GM10266 (cell line): ENCODE data around the gene KCNG2.

Experiments
- DNase-seq: peaks from one replicate; pipeline ENCODE4 v3.0.0; 2012; ENCODE audit errors: extremely low spot score
- CTCF ChIP-seq: IDR thresholded peaks from 2 replicates; pipeline ENCODE4 v1.5.1; 2012; ENCODE audit warnings: mild to moderate bottlenecking, low read depth; ENCODE audit not compliant: control insufficient read depth, insufficient read depth; ENCODE audit errors: missing control alignments

Gene KCNG2

DNA sequence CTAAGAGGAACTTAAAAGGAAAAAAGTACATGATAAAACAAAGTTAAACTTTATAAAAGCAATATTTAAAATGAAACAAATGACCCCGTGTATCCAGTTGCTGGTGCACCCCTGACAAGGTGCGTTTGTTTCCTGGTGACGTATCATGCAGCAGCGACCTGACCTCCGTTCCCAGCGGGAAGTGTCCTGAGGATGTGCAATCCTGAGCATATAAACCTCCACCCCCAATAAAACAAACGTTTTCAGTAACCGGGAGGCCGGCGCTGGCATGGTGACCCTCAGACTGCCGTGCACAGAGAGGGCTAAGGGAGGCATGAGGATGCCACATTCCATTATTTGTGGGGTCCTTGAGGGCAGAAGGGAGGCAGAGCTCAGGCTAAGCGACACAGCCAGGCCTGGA lies 138.9 kb downstream of the KCNG2 start:
- no peak for DNase-seq
- TF ChIP-seq CTCF = no peak

- no peak for DNase-seq
- no peak for TF ChIP-seq CTCF
Observed at GRCh38 chr18:79937103-79937860, 139.5 kb downstream of the KCNG2 start.

DNA sequence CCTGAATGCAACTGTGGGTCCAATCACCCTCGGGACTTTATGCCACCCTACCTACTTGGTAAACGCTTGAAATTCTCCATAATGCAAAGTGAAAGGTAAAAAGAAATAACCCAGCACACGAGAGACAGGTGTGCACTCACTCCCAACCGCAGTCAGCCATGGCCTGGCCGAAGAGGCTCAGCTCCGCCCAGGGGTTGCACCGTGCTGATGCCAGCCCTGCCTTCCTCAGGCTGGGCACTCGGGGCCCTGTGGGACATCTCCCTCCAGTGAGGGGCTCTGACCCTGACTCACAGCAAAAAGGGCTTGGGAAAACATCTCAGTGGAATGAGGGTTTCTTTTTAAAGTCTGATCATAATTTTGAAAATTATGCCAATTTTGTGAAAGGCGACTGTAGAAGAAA lies 140.5 kb downstream of the KCNG2 start:
- no peak for TF ChIP-seq CTCF
- DNase-seq = no peak

- no peak for DNase-seq
- TF ChIP-seq CTCF = no peak
Observed at GRCh38 chr18:79939096-79939495, 141.4 kb downstream of the KCNG2 start.

- DNase-seq = no peak
- no peak for TF ChIP-seq CTCF
Observed at GRCh38 chr18:79940126-79940813, 142.5 kb downstream of the KCNG2 start.

- DNase-seq = no peak
- no peak for TF ChIP-seq CTCF
Observed at GRCh38 chr18:79940814-79941472, 143.2 kb downstream of the KCNG2 start.

DNA sequence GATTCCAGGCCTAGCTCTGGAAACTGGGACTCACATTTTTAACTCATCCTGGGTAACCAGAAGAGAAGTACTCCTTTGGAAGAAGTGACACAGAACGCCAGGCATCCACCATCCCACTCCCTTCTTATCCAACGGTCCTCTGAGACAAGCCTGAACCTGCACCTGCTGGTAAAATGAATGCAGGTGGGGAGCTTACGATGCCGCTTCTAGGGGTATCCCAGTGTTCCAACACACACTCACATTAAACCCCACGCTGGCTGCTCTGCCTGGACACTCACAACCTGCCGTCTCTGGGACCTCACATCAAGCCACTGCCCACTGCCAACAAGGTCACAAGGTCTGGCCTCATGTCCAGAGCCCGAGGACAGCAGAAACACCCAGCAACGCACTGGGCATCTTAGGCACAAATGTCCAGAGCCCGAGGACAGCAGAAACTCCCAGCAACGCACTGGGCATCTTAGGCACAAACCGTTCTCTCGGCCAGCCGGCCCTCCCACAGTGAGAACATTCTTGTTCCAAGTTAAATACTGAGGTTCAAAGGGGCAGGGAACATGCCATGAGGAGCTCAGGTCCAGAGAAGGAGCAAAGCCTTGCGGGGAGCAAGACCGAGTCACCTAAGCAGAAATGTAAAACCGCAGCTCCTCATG lies 143.9 kb downstream of the KCNG2 start:
- no peak for DNase-seq
- no peak for TF ChIP-seq CTCF
